NCI-H2107 treated with DMSO at 0.1 percent for 48 hours (cell line): ENCODE results near the gene ZNF470.

Source experiments
- DNase-seq: peaks from one replicate; lab custom pipeline; 2025; ENCODE audit not compliant: unreplicated experiment; lab: John Stamatoyannopoulos, UW

ZNF470 gene

DNA sequence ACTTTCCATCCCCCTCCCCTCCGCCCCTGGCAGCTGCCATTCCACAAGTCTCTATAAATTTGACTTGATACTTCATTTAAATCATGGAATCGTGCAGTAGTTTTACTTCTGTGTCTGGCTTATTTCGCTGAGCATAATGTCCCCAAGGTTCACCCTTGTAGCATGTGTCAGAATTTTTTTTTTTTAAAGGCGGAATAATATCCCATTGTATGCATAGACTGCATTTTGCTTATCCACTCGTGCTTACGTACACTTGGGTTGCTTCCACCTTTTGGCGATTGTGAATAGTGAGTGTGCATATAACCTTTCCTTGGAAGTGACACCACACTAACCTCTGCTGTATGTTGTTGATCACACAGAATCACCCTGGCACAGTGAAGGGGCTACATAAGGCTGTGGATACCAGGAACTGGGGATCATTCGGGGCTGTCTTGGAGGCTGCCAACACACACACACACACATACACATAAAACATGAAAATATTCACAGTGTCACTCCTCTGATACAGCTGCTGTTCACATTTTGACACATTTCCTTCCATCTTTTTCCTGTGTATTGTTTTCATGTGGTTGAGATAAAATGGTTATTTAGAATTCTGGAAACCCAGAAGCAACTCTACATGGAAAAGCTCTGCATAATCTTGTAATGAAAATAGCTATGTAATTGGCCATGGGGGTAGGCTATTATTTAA, 41.2 kb downstream of the ZNF470 start:
- DNase-seq, result no peak

DNA sequence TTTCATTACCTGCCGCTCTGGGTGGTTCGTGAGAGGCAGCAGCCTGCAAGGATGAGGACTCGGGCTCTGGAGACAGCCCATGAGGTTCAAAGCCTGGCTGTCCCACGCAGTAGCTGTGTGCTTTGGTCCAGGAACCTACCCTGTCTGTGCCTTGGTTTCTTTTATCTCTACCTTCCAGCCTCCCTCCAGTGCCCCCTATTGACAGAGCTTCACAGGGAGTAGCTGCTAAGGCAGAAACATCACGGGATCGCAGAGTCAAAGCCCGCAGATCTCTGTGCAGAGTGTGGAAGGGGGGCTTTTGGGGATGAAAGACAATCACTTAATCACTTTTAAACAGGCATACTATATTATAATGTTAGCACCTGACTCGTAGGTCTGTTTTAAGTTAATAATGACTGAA, 44.0 kb downstream of the ZNF470 start:
- DNase-seq, result no peak

DNA sequence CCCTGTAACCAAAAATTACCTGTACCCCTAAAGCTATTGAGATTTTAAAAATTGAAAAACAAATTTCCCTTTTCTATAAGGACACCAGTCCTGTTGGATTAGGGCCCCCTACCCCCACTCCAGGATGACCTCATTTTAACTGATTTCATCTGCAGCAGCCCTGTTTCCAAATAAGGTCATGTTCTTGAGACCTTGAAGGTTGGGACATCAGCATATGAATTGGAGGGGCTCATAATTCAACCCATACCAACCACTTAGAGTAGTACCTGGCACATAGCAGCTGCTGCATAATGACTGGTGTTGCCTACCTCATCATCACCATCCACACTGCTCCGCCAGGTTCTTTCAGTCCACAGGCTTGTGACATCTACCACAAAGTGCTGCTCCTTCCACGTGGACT, 45.5 kb downstream of the ZNF470 start:
- no peak for DNase-seq

DNA sequence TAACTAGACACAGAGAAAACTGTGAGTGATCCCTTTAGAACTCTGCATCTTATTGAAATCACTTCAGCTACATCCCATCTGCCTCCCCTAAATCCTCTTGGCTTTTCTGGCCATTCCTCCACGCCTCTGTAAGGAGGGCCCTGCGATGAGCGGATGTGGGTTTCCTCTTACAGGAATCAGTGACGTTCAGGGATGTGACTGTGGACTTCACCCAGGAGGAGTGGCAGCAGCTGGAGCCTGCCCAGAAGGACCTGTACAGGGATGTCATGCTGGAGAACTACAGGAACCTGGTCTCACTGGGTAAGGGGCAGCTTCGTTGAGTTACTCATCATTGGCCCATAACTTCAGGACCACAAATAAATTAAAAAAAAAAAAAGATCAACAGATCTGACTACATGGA, 46.4 kb downstream of the ZNF470 start:
- DNase-seq, result no peak

DNA sequence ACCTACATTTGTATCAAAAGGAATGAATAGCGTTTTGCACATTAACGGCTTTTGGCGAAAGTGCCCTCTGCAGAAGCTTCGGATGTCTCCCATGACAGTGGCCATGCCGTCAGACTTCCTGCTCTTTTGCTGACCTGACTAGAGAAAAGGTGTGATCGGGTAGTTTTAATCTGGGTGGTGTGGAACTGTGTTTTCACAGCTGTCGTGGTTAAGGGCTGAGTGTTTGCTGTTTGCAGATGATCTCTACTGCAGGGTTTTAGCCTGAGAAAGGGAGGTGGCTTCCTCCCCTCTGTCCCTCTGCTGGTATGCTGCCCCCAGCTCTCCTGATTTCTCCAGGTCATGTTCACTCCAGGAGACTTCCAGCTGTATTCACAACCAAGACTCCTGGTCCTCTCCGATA, 50.3 kb downstream of the ZNF470 start:
- no peak for DNase-seq

DNA sequence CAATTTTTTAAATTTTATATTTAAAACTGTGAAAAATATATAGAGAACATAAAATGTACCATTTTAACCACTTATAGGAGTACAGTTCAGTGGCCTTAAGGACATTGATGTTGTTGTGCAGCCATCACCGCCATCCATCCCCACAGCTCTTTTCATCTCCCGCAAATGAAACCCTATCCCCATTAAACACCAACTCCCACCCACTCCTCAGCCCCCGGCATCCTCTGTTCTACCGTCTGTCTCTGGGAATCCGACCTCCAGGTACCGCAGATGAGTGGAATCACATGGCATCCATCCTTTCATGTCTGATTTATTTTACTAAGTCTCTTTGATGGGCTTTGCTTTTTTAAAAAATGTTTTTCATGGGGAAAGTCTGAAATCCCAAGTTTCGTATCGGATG, 51.9 kb downstream of the ZNF470 start:
- DNase-seq, result no peak

DNA sequence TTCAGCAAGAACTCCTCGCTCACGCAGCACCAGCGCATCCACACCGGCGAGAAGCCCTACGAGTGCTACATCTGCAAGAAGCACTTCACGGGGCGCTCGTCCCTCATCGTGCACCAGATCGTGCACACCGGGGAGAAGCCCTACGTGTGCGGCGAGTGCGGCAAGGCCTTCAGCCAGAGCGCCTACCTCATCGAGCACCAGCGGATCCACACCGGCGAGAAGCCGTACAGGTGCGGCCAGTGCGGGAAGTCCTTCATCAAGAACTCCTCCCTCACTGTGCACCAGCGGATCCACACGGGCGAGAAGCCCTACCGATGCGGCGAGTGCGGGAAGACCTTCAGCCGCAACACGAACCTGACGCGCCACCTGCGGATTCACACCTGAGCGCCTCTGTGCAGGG, 55.1 kb downstream of the ZNF470 start:
- DNase-seq, result no peak

DNA sequence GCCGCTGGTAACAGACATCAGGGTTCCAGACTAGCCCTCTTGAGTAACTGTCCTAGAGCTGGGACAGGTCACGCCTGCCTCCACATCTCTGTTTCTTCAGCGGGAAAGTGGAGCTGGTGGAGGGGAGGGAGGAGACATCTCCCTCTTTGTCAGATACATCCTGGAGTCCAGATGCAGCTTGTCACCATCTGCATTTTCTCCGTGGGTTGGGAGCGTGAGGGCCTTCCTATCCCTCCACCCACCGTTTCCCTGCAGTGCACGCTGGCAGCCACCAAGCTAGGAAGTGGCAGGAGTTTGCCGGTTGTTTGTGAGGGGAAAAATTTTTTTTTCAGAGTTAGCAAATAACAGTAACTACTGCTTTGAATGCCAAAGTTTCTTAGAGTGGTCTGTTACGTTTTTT, 55.7 kb downstream of the ZNF470 start:
- DNase-seq, result no peak

DNA sequence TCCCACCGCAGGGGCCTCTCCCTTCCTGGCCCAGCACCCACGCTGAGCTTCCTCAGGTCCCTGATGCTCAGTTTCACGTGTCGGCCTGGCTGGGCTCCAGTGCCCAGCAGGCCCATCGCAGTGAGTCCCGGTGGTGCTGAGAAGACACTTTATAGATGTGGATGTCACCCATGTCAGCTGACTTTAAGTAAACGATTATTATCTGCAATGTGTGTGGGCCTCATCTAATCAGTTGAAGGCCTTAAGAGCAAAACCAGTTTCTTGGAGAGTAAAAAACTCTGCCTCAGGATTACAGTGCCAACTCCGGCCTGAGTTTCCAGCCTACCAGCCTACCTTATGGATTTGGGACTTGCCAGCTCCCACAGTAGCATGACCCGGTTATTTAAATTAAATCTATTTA, 58.4 kb downstream of the ZNF470 start:
- DNase-seq, result no peak

DNA sequence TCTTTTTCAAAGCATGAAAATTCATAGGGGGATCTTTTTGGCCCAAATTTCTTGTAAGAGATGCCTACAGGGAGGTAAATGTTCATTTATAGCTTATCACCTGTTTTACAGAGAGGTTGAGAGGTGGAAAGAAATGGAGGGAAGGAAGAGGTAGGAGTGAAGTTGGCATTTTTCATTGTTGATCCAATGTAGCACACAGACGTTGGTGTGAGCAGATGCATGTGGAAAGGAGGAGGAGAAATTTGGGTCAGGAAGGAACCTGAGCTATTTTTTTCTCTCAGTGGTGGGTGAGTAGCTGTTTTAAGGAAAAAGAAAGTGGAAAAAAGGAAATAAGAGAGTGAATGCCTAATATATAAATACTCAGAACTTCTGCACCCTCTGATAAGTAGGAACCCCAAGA, 65.8 kb downstream of the ZNF470 start:
- DNase-seq, result no peak

DNA sequence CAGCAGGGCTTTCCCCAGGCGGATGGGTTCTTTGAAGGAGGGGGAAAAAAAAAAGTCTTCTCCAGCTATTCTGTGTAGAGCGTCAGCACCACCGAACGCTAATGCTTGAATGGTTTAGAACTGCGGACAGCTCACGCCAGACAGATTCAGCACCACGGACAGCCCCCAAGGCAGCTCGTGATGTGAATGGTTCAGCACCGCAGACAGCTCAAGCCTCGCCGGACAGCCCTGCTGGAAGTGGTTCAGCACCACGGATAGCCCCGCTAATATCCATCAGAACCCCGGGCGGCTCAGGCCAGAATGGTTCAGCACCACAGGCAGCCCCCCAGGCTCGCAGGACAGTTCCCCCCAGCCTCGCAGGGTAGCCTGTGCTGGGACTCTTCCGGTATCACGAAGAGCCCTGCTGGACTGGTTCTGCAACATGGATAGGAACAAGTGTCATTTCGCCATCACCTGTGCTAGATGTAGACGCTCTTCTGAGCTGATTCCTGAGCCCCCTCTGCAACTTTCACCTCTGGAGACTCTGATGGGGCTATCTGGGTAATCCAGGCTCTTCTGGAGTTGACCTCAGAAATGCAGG, 70.8 kb downstream of the ZNF470 start:
- DNase-seq, result no peak
